ENCODE results near the gene CTR9. TPM values are rescaled to one million over a fixed set of nuclear protein-coding genes. Genes with fewer than 3 reads are reported as not detected.

CTR9 gene
- total and polyA plus RNA-seq, 2 of the 8 experiments (the other 6 are each of a cell fraction or from before 2014, with no cell fraction given) = 6.1 to 37.7 TPM

- H2BK15ac ChIP-seq (ENCODE audit: low read length) = no peak overlapping the region
- H2BK12ac ChIP-seq (ENCODE audit: low read depth, low read length) = no peak overlapping the region
- H2BK120ac ChIP-seq (replicated peaks; ENCODE audit: low read depth, low read length) = no peak overlapping the region
- H2AFZ ChIP-seq (ENCODE audit: low read length) = no peak overlapping the region
- ChIA-PET POLR2A (ENCODE audit: partially characterized antibody) (interaction anchor here (1.4 to 2.1 kb wide), 3 partner anchors 21 to 28 kb away, joined by 4 to 7 read pairs (median 7); no protein-coding TSS in a partner anchor), CTCF (ENCODE audit: partially characterized antibody) (interaction anchor here (0.7 to 1.7 kb wide), 2 partner anchors 15 to 18 kb away, joined by 3 read pairs; no protein-coding TSS in a partner anchor)
- no peaks in the 10 kb centered on the region for H3K79me2 ChIP-seq (ENCODE audit: control insufficient read depth in 1 of 2, insufficient read depth in 2 of 2, low read length in 2 of 2)
- H3K14ac ChIP-seq (ENCODE audit: insufficient read length) = no peak overlapping the region
- no peaks in the 10 kb centered on the region for H3K9me3 ChIP-seq (ENCODE audit: insufficient read depth in 2 of 2, low read depth in 1 of 2, low read length in 1 of 2)
- no peak overlapping the region for H3K27ac ChIP-seq (ENCODE audit: low read depth, low read length)
- no peak overlapping the region for H4K8ac ChIP-seq (ENCODE audit: extremely low read depth, insufficient read depth, low read length)
- H3K27me3 ChIP-seq (replicated peaks in 1 of 4; ENCODE audit: control insufficient read depth in 3 of 4, extremely low read depth in 1 of 4, insufficient read depth in 3 of 4, low read length in 3 of 4) = no peaks in the 10 kb centered on the region
- DNase-seq (ENCODE audit: low read depth in 1 of 2, low spot score in 2 of 2) = no peak
- no peak overlapping the region for H4K91ac ChIP-seq (replicated peaks; ENCODE audit: insufficient read length, low read length)
- no peak overlapping the region for H4K5ac ChIP-seq (ENCODE audit: insufficient read length, low read depth, low read length)
- no peak for FAIRE-seq
- H3K4me2 ChIP-seq (ENCODE audit: insufficient read depth in 1 of 2, low read depth in 2 of 2, low read length in 2 of 2) = no peak overlapping the region
- H3K23me2 ChIP-seq (ENCODE audit: low read depth, low read length) = no peaks in the 10 kb centered on the region
- H3K4ac ChIP-seq (replicated peaks; ENCODE audit: insufficient read length, low read depth, low read length) = no peak overlapping the region
- WGBS, 2 experiments (ENCODE audit: extremely low coverage in 1 of 2, insufficient coverage in 1 of 2, insufficient read length in 1 of 2, insufficient replicate concordance in 2 of 2, low coverage in 1 of 2, low lambda C conversion rate in 2 of 2, missing lambda C conversion rate in 1 of 2) = 84% methylated on average over 2 of the region's 2 CpGs; no CpG with 5 or more reads in 1 of the 2 experiments
- H3K56ac ChIP-seq (replicated peaks; ENCODE audit: insufficient read length, low read depth, low read length) = no peak overlapping the region
- H3K79me1 ChIP-seq (ENCODE audit: low read depth, low read length) = no peaks in the 10 kb centered on the region
- H3K18ac ChIP-seq (ENCODE audit: extremely low read depth, low read length) = no peak overlapping the region
- H3K4me3 ChIP-seq (ENCODE audit: extremely low read depth in 1 of 4, insufficient read depth in 2 of 4, low read depth in 3 of 4, low read length in 4 of 4) = no peak overlapping the region; a peak in 1 of 8 replicates
- H4K20me1 ChIP-seq (replicated peaks in 1 of 2; ENCODE audit: control insufficient read depth in 1 of 2, insufficient read depth in 2 of 2, low read length in 2 of 2) = peaks cover 0 to 2% of the 10 kb centered on the region in 2 experiments
- H2BK20ac ChIP-seq (ENCODE audit: low read length) = no peak overlapping the region
- no peaks in the 10 kb centered on the region for H3K4me1 ChIP-seq (replicated peaks in 1 of 4; ENCODE audit: control insufficient read depth in 3 of 4, insufficient read depth in 4 of 4, low read length in 3 of 4)
- H3K9ac ChIP-seq (replicated peaks in 1 of 4; ENCODE audit: extremely low read depth in 1 of 4, low read depth in 3 of 4, low read length in 3 of 4) = no peak overlapping the region
- no peak overlapping the region for H3K23ac ChIP-seq (ENCODE audit: insufficient read length)
- H2AK5ac ChIP-seq (ENCODE audit: low read depth, low read length) = no peak overlapping the region
- TF ChIP-seq SP4 (IDR thresholded peaks at IDR 0.05; ENCODE audit: low read length) (no peak), SRF (IDR thresholded peaks at IDR 0.05; ENCODE audit: low read depth, low read length) (no peak), FOSL1 (IDR thresholded peaks at IDR 0.05; ENCODE audit: insufficient read depth, low read depth, low read length) (no peak), RXRA (IDR thresholded peaks at IDR 0.05; ENCODE audit: insufficient read depth, low read depth, low read length) (no peak), NRF1 (IDR thresholded peaks at IDR 0.05; ENCODE audit: low read depth, low read length) (no peak), POU5F1 (IDR thresholded peaks at IDR 0.05; ENCODE audit: low read depth, low read length) (no peak), RBBP5 (IDR thresholded peaks at IDR 0.05; ENCODE audit: borderline replicate concordance, low read depth, low read length) (no peak), HDAC6 (IDR thresholded peaks at IDR 0.05; ENCODE audit: low read depth, low read length) (no peak)
- peaks cover 8 to 73% (median 39%) of the 10 kb centered on the region in 4 experiments; a peak in 7 of 8 replicates for H3K36me3 ChIP-seq (ENCODE audit: control insufficient read depth in 2 of 4, insufficient read depth in 4 of 4, low read length in 3 of 4)
- H2BK5ac ChIP-seq (ENCODE audit: low read depth, low read length) = no peak overlapping the region
Measured at GRCh38 chr11:10774811-10775210, 23.8 kb downstream of the CTR9 start.

Measured in H1 (cell line).